ENCODE results near the gene TP53INP2. TPM values are rescaled to one million over a fixed set of nuclear protein-coding genes. Genes with fewer than 3 reads are reported as not detected.

TP53INP2 gene
- total and polyA plus RNA-seq, 2 of the 8 experiments (the other 6 are each of a cell fraction or from before 2014, with no cell fraction given), result 2.4 to 4.8 TPM

- FAIRE-seq, result no peak
- peak within 1 kb of the TSS; percentile 94 for H2AFZ ChIP-seq (ENCODE audit: low read length)
- TF ChIP-seq ASH2L (IDR thresholded peaks at IDR 0.05; ENCODE audit: low read length) (no peak), ATF2 (IDR thresholded peaks at IDR 0.05; ENCODE audit: low read length) (no peak), CHD2 (IDR thresholded peaks at IDR 0.05; ENCODE audit: low read length) (0 out of 2 replicates have a peak, but pooled peaks have one; percentile 11), HDAC2 (IDR thresholded peaks at IDR 0.05; ENCODE audit: borderline replicate concordance in 1 of 2, low read depth in 2 of 2, low read length in 2 of 2) (peak in 1 of 2 experiments; percentile 52; a peak in 2 of 4 replicates), NRF1 (IDR thresholded peaks at IDR 0.05; ENCODE audit: low read depth, low read length) (no peak), RFX5 (IDR thresholded peaks at IDR 0.05; ENCODE audit: borderline replicate concordance, low read depth, low read length) (no peak), KDM4A (IDR thresholded peaks at IDR 0.05; ENCODE audit: low read depth, low read length, severe bottlenecking) (peak; percentile 98), TAF7 (optimal IDR thresholded peaks at IDR 0.05; ENCODE audit: borderline replicate concordance, low read depth, low read length) (no peak), ATF3 (IDR thresholded peaks at IDR 0.05; ENCODE audit: insufficient read depth, low read depth, low read length) (peak; percentile 89)
Measured at GRCh38 chr20:34676642-34677373, 27.3 kb upstream of the TP53INP2 start, which contains the start of gene PIGU. Gene PIGU (minus strand): TSS chr20:34677092. CDS start chr20:34677085, 7 bp downstream.

More at GRCh38 chr20:34676642-34677373, 27.3 kb upstream of the TP53INP2 start, which contains the start of gene PIGU:
- Histone ChIP-seq H3K18ac (ENCODE audit: extremely low read depth, low read length) (peak within 1 kb of the TSS; percentile 71), H3K9ac (replicated peaks in 1 of 4; ENCODE audit: extremely low read depth in 1 of 4, low read depth in 3 of 4, low read length in 3 of 4) (peak within 1 kb of the TSS in 3 of 4 experiments; percentile 38 to 77 (median 45); a peak in 6 of 7 replicates), H4K20me1 (replicated peaks in 1 of 2; ENCODE audit: control insufficient read depth in 1 of 2, insufficient read depth in 2 of 2, low read length in 2 of 2) (no peaks in the 10 kb centered on the region), H3K23me2 (ENCODE audit: low read depth, low read length) (no peaks in the 10 kb centered on the region; the same call in 1 of the 2 replicates), H3K27me3 (replicated peaks in 1 of 4; ENCODE audit: control insufficient read depth in 3 of 4, extremely low read depth in 1 of 4, insufficient read depth in 3 of 4, low read length in 3 of 4) (no peaks in the 10 kb centered on the region), H2BK12ac (ENCODE audit: low read depth, low read length) (no peak within 1 kb of the TSS), H3K9me3 (ENCODE audit: insufficient read depth in 2 of 2, low read depth in 1 of 2, low read length in 1 of 2) (no peaks in the 10 kb centered on the region), H4K91ac (replicated peaks; ENCODE audit: insufficient read length, low read length) (no peak within 1 kb of the TSS), H2BK20ac (ENCODE audit: low read length) (no peak within 1 kb of the TSS), H3K4me3 (ENCODE audit: extremely low read depth in 1 of 4, insufficient read depth in 2 of 4, low read depth in 3 of 4, low read length in 4 of 4) (peak within 1 kb of the TSS; percentile 68 to 82 (median 78)), H4K8ac (ENCODE audit: extremely low read depth, insufficient read depth, low read length) (peak within 1 kb of the TSS; percentile 90), H3K56ac (replicated peaks; ENCODE audit: insufficient read length, low read depth, low read length) (peak within 1 kb of the TSS; percentile 59), H3K36me3 (ENCODE audit: control insufficient read depth in 2 of 4, insufficient read depth in 4 of 4, low read length in 3 of 4) (no peaks in the 10 kb centered on the region), H3K4me2 (ENCODE audit: insufficient read depth in 1 of 2, low read depth in 2 of 2, low read length in 2 of 2) (peak within 1 kb of the TSS; percentile 67 to 69), H3K4ac (replicated peaks; ENCODE audit: insufficient read length, low read depth, low read length) (no peak within 1 kb of the TSS), H3K79me2 (ENCODE audit: control insufficient read depth in 1 of 2, insufficient read depth in 2 of 2, low read length in 2 of 2) (peaks cover 0 to 19% of the 10 kb centered on the region in 2 experiments; a peak in 2 of 4 replicates), H3K79me1 (ENCODE audit: low read depth, low read length) (no peaks in the 10 kb centered on the region), H2AK5ac (ENCODE audit: low read depth, low read length) (no peak within 1 kb of the TSS), H3K27ac (ENCODE audit: low read depth, low read length) (no peak within 1 kb of the TSS), H2BK120ac (replicated peaks; ENCODE audit: low read depth, low read length) (no peak within 1 kb of the TSS), H3K23ac (ENCODE audit: insufficient read length) (no peak within 1 kb of the TSS), H2BK15ac (ENCODE audit: low read length) (no peak within 1 kb of the TSS), H4K5ac (ENCODE audit: insufficient read length, low read depth, low read length) (peak within 1 kb of the TSS; percentile 58), H3K14ac (ENCODE audit: insufficient read length) (no peak within 1 kb of the TSS), H3K4me1 (replicated peaks in 1 of 4; ENCODE audit: control insufficient read depth in 3 of 4, insufficient read depth in 4 of 4, low read length in 3 of 4) (no peaks in the 10 kb centered on the region), H2BK5ac (ENCODE audit: low read depth, low read length) (peak within 1 kb of the TSS; percentile 44; the same call in 1 of the 2 replicates)
- CTCF ChIA-PET (ENCODE audit: partially characterized antibody), result interaction anchor here (1.8 kb wide), 1 partner anchor 31 kb away, joined by 6 read pairs; no protein-coding TSS in a partner anchor
- 3% methylated on average over 54 of the region's 64 CpGs; no CpG with 5 or more reads in 1 of the 2 experiments for WGBS, 2 experiments (ENCODE audit: extremely low coverage in 1 of 2, insufficient coverage in 1 of 2, insufficient read length in 1 of 2, insufficient replicate concordance in 2 of 2, low coverage in 1 of 2, low lambda C conversion rate in 2 of 2, missing lambda C conversion rate in 1 of 2)
- peak; percentile 74 to 91 for DNase-seq (ENCODE audit: low read depth in 1 of 2, low spot score in 2 of 2)
- POLR2A ChIA-PET (ENCODE audit: partially characterized antibody), result interaction anchor here (1.3 to 2.1 kb wide), 3 partner anchors 13 to 313 kb away, joined by 3 to 8 read pairs (median 4); partner anchors contain the start of gene TP53INP2
